Stimulated activated CD4-positive, alpha-beta T cell treated with anti-CD3 and anti-CD28 coated beads, Interleukin-2, amount 100 ng/mL, for 48 hours (primary cell): ENCODE results near the gene CNTNAP2.
"Not testable (repeated sequence)": the region's sequence is repeated elsewhere in the genome, so short reads cannot be mapped to it uniquely, and the experiment has no call there.

Experiments
- DNase-seq, 2 donors: peaks; one replicate each; pipeline ENCODE4 v3.0.0-alpha.2; 2020

The CNTNAP2 gene

GRCh38 chr7:147700702-147701101 is 1584.1 kb downstream of the CNTNAP2 start:
- no peak for DNase-seq

- DNase-seq = no peak
These were observed 1591.3 kb downstream of the CNTNAP2 start for GRCh38 chr7:147707926-147708325.

DNA sequence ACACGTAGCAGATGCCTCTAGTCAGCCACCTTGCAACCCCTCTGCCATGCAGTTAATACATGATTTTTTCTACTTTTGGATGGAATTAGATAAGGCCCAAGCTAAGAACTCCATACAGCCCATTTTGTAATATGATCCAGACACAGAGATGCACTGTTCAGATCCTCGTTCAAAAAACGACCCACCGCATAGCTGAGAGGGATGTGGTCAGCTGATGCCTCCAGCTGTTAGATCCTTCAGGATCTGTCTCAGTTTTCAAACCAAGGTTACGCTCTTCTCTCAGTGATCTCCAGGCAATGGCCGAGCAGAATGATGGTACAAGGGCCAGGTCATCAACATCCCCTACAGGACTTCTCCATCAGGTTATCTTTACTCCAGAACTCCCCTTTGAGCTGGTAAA is 1592.3 kb downstream of the CNTNAP2 start:
- DNase-seq = no peak

DNA sequence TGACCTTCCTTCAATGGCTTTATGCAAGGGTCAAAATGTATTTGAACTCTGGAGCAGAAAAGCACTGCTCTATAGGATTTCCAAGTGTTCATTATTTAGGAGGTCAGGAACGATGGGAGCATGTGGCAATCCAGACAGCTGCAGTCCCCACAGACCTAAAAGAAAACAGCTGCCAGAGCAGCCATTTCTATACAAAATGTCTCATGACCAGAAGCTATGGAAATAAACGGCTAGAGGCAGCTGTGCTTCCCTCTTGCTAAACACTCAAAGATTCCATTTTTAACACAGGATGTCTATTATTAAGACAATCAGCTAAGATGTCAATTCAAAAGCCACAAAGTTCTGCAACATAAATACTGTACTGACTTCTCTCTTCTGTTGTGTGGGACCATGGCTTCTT is 1594.8 kb downstream of the CNTNAP2 start:
- no peak for DNase-seq

GRCh38 chr7:147721962-147722830 is 1605.6 kb downstream of the CNTNAP2 start:
- no peak for DNase-seq

- DNase-seq = no peak
These were observed 1606.9 kb downstream of the CNTNAP2 start for GRCh38 chr7:147723536-147723935.

GRCh38 chr7:147731311-147731710 is 1614.7 kb downstream of the CNTNAP2 start:
- DNase-seq = no peak

- DNase-seq = not testable (repeated sequence)
These were observed 1621.1 kb downstream of the CNTNAP2 start for GRCh38 chr7:147737559-147738214.

GRCh38 chr7:147742301-147742700 is 1625.7 kb downstream of the CNTNAP2 start:
- no peak for DNase-seq

DNA sequence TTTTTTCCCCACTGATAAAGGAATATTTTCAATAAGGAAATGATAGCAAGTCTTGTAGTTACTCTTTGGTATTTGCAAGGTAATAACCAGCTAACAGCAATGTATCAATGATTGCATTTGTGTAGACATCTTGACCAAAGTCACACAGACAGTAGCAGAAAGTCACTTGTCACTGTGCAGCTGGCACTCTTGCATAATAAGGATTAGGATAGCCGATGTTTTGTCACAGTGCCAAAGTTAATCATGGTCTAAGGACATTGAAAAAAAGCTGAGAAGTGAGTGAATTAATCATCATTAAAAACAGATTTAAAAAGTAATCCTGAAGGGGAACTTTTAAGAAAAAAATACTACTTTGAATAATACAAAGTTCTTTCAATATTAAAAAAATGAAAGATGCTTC is 1639.7 kb downstream of the CNTNAP2 start:
- DNase-seq = no peak

DNA sequence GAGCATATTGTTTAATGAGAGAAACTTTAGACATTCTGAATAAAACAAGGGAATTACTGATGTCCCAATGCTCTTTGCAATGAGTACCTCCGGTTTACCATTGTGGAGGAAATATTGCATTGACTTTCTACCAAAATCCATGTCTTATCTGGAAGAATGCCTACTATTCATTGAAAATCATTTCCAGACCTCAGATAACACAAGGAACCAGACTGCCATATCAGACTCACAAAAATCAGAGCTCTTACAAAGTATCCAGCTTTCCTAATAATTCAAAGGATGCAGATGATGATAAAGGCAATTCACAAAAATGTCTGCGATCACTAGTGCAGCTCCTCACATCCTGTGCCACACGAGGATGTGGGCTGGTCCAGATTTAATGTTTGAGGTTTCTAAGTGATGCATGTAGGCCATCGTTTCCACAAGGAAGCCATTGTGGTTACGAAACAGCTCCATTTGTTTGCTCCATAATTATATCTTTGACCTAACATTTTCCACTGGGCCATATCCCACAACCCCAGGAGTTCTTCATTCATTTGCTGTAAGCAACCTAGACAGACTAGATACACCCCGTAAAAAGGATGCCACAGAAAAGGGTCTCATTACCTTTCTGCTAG is 1642.8 kb downstream of the CNTNAP2 start:
- no peak for DNase-seq

DNA sequence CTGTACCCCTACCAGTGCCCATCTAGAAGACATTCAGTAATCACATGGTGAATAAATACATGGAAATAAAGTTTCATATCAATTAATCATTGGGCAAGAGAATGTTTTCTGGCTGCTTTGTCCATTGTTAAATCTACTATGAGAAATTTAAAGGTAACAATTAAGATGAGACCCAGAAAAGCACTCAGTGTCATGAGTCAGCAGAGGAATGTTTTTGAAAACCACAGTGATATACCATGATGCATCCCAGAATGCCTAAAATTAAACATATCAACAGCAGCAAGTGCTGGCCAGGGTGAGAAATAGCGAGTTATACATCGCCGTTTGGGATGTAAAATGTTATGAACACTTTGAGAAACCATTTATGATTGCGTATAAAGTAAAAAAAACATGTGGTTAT is 1648.7 kb downstream of the CNTNAP2 start:
- DNase-seq = no peak

- no peak for DNase-seq
These were observed 1654.7 kb downstream of the CNTNAP2 start for GRCh38 chr7:147771344-147771743.

- DNase-seq = no peak
These were observed 1657.9 kb downstream of the CNTNAP2 start for GRCh38 chr7:147774461-147774860.

- DNase-seq = no peak
These were observed 1659.1 kb downstream of the CNTNAP2 start for GRCh38 chr7:147775516-147776284.

DNA sequence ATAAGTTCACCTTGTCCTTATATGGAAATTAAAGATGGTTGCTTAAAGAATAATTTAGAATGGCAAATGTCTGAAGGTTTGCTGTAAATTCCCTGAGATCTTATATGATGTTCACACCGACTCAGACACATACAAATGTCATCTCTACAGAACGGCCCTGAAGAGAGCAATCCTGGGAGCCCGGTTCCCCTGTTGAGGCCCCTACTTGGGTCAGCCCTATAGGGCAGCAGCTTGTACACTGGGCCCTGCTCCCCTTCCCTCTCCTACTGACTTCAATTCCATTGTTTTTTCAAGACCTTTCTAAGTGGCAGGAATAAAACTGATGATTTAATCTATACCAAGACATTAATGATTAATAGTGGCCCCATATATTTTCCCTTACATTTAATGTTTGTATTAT is 1660.7 kb downstream of the CNTNAP2 start:
- no peak for DNase-seq

- no peak for DNase-seq
These were observed 1663.3 kb downstream of the CNTNAP2 start for GRCh38 chr7:147779949-147780348.

DNA sequence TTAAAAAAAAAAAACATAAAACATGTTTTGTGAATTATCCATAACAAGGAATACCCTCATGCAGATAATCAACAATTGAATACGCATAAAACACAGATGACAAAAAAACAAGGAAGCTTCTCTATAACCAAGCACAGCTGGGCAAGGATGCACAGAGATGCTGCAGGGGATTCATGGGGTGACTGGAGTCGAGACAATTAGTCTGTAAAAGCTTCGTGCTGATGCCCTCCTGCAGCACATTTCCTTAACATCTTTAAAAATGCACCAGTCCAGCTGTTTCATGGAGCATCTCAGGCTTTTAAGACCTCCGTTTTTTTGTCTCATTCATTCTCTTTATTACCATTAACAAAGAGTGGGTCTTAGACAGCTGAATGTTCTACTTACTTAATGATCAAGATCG is 1680.0 kb downstream of the CNTNAP2 start:
- DNase-seq = no peak

- no peak for DNase-seq
These were observed 1681.4 kb downstream of the CNTNAP2 start for GRCh38 chr7:147798001-147798400.

- DNase-seq = not testable (repeated sequence)
These were observed 1685.2 kb downstream of the CNTNAP2 start for GRCh38 chr7:147801762-147802161.

DNA sequence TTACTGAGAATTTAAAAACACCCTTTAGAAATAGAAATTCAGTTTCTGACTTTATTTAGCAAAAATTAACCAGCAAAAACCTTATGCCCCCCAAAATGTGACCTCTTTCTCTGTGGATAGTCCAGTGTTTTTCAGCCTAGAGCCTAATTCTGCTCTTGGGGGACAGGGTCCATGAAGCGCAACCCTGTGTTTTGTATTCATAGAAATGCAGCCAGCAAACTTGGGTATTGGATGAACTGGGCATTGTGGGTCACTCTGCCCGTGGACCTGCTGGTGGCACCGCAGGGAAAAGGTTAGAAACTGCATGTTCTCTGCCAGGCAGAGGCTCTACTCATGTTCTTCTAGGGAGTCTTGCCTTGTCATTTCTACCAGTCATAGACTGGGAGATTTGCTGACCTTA is 1686.5 kb downstream of the CNTNAP2 start:
- DNase-seq = no peak

DNA sequence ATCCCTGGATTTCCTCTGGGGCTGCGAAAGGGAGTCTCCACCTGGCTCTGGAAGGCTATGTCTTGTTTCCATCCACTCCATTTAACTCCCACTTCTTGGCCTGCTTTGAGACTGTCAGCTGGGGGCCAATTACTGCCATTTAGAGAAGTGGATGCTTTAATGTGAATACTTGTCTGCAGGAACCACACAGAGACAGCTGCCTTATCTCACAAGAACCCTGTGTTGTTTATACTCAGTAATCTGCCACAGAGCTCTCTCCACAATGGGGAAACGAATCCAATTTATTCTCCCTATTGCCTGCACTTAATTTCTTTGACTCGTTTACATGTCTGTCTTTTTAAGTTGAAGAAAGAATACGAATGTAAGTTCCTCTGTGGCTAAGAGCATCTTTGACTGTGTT is 1687.0 kb downstream of the CNTNAP2 start:
- DNase-seq = no peak

DNA sequence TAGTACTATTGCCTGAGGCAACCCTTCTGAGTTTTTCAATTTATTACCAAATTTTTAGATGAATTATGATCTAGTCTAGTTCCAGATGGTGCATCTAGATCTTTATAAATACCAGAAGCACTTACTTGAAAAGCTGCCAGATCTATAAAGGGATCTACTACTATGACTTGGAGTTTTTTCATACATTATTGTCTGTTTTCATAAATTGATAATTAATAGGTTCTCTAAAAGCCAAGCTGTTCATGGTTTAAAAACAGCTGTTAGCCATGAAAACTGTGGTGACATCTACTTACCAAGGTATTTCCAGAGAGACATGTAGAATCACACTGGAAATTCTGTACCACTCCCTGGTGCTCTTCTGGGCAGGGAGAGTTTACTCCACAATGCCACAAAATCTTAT is 1687.4 kb downstream of the CNTNAP2 start:
- DNase-seq = no peak
